Transverse colon (tissue), 4 donors: Measurements from ENCODE around the gene PPFIA4. TPM values are rescaled to one million over a fixed set of nuclear protein-coding genes. Genes with fewer than 3 reads are reported as not detected.

Experiments used
- DNase-seq: peaks from one replicate; pipeline ENCODE4 v3.0.0-alpha.2; 2019
- H3K27ac ChIP-seq, 4 donors: fragments of 200-600 bp; sonication (generic); 2 replicates each; pipeline ENCODE4 v1.5.1; 2016 to 2018; ENCODE audit warnings: inconsistent platforms in 4 of 4
- H3K27me3 ChIP-seq: fragments of 200-600 bp; sonication (generic); 2 replicates; pipeline ENCODE4 v1.5.1; 2017; ENCODE audit warnings: inconsistent platforms
- H3K36me3 ChIP-seq, 4 donors: fragments of 200-600 bp; sonication (generic); 2 replicates each; pipeline ENCODE4 v1.5.1; 2017 to 2019; ENCODE audit warnings: inconsistent platforms in 4 of 4
- H3K4me1 ChIP-seq, 4 donors: fragments of 200-600 bp; sonication (generic); 2 replicates each; pipeline ENCODE4 v1.5.1; 2017 to 2020; ENCODE audit warnings: inconsistent platforms in 4 of 4
- H3K4me3 ChIP-seq, 4 donors: fragments of 200-600 bp; sonication (generic); 1 replicate in 1 of 4; 2 replicates in 3 of 4; pipeline versions ENCODE4 v1.5.1 to v1.6.1; 2017 to 2019; ENCODE audit warnings: inconsistent platforms in 4 of 4
- H3K9me3 ChIP-seq, 2 donors: fragments of 200-600 bp; sonication (generic); 2 replicates each; pipeline ENCODE4 v1.5.1; 2017 to 2019; ENCODE audit warnings: inconsistent platforms in 2 of 2
- EP300 ChIP-seq: sonication (generic); formaldehyde crosslinking; IDR thresholded peaks from one replicate; pipeline ENCODE4 v1.6.1; 2017; ENCODE audit warnings: antibody characterized with exemption, low read depth
- POLR2A ChIP-seq: fragments of 450-650 bp; IDR thresholded peaks from one replicate; pipeline ENCODE4 v1.6.1; 2016; ENCODE audit warnings: antibody characterized with exemption, mild to moderate bottlenecking, moderate library complexity
- POLR2AphosphoS5 ChIP-seq, 3 donors: sonication (generic); formaldehyde crosslinking; IDR thresholded peaks; one replicate each; pipeline ENCODE4 v1.6.1; 2016; ENCODE audit warnings: antibody characterized with exemption in 3 of 3
- WGBS, 2 donors: methylation state at CpG; one replicate each; pipeline ENCODE4 v1.1.5; 2018; ENCODE audit warnings: low coverage in 1 of 2; 5-methylcytosine and 5-hydroxymethylcytosine counted together
- in situ Hi-C, 4 donors: fragments of 200-750 bp; cut with MboI; loops; one replicate each; pipeline versions ENCODE4 v1.15.0 to v1.15.1; 2017; ENCODE audit warnings: low sequenced_read_pairs in 3 of 4, low pct_ligation_motif_present in 1 of 4, low pct_unique_long_range_greater_than_20kb in 1 of 4
- intact Hi-C: fragments of 100-400 bp; cut with DNase I; formaldehyde crosslinking; loops from one replicate; pipeline ENCODE4 v1.15.1; 2023; ENCODE audit warnings: low total_unique reads
- total RNA-seq, 4 donors: library from RNA; depleted of rRNA; stranded (reverse); fragments of >200 nt; gene quantifications; one replicate each; pipeline ENCODE4 v1.1.0, GENCODE V29; 2016
- TF ChIP-seq, protein P1 (sequence below), 5 experiments: fragments of 200-600 bp in 3 of 5; fragments of 450-650 bp in 2 of 5; sonication (generic) in 3 of 5; IDR thresholded peaks; 1 replicate in 2 of 5; 2 replicates in 3 of 5; pipeline ENCODE4 v1.5.1; 2016 to 2017; ENCODE audit warnings: antibody characterized with exemption in 5 of 5, inconsistent platforms in 3 of 5, mild to moderate bottlenecking in 2 of 5, moderate library complexity in 1 of 5

The PPFIA4 gene
- total RNA-seq, 4 donors from 2014 or later: 0.41 to 1.1 (median 0.48) TPM; not detected in 1

DNA sequence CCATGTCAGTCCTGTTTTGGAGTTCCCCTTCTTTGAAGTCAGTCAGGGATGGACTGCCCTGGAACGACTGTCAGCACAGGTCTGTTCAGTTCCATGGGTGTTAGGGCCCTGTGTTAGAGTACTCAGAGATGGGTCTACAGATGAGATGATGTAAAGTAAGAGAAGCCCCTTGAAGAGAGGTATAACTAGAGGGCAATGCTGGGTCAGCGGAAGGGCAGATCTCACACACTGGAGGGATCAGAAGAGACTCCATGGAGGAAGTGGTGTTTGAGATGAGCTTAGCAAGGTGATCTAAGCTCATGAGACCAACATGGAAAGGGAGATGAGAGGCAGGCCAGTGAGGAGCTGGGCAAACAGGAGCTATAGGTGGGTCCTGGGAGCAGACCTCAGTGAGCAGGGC is 7.6 kb downstream of the PPFIA4 start:
- 86 to 100% methylated on average over 1 to 2 of the region's 2 CpGs for WGBS, 2 donors
- H3K9me3 ChIP-seq: no peaks in the 10 kb centered on the region
- no peak overlapping the region for H3K27ac ChIP-seq
- no peak for DNase-seq
- H3K4me1 ChIP-seq: peaks cover 0 to 6% (median 3%) of the 10 kb centered on the region in 4 donors
- intact Hi-C loops (no loop called here), in situ Hi-C loops (loop anchor here in 3 of 4 donors (10.0 kb wide), 2 partner anchors 181 to 191 kb away; partner anchors contain the start of gene CHIT1 (in 1 of the 3))
- H3K36me3 ChIP-seq: no peaks in the 10 kb centered on the region
- H3K27me3 ChIP-seq: no peaks in the 10 kb centered on the region
- no peak overlapping the region for H3K4me3 ChIP-seq
- no peak for TF ChIP-seq POLR2AphosphoS5 (IDR thresholded peaks at IDR 0.05)
- no peak for TF ChIP-seq EP300
- TF ChIP-seq, protein P1, sequence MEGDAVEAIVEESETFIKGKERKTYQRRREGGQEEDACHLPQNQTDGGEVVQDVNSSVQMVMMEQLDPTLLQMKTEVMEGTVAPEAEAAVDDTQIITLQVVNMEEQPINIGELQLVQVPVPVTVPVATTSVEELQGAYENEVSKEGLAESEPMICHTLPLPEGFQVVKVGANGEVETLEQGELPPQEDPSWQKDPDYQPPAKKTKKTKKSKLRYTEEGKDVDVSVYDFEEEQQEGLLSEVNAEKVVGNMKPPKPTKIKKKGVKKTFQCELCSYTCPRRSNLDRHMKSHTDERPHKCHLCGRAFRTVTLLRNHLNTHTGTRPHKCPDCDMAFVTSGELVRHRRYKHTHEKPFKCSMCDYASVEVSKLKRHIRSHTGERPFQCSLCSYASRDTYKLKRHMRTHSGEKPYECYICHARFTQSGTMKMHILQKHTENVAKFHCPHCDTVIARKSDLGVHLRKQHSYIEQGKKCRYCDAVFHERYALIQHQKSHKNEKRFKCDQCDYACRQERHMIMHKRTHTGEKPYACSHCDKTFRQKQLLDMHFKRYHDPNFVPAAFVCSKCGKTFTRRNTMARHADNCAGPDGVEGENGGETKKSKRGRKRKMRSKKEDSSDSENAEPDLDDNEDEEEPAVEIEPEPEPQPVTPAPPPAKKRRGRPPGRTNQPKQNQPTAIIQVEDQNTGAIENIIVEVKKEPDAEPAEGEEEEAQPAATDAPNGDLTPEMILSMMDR (IDR thresholded peaks at IDR 0.05): no peak
- TF ChIP-seq POLR2A: no peak

DNA sequence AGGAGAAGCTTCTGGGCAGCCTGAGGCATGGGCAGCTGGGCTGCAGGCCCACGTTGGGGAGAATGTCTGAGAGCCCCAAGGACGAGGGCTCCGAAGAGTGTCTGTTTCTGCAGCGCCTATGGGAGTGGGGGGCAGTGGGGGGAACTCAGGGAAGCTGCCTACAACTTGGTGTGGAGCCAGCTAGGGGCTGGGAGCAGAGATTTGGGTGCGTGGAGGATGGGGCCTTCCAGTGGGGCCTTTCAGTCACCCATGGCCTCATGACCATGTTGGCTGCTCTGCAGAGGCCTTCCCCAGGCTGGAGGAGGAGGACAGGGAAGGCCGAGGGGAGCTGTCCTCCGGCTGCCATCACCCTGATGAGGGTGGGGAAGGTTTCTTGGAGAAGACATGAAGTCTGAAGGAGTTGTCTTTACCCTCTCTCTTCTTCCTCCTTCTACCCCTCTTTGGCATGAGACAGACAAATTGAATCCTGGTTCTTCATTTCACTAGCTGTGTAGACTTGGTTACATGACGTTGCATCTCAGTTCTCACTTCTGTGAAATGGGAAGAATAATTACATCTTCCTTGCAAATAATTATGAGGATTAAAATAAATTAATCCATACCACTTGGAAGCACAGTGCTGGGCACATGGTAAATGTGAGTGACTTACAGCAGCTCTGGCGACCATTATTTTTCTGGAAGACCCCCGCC is 8.3 kb downstream of the PPFIA4 start:
- intact Hi-C loops (no loop called here), in situ Hi-C loops (loop anchor here in 3 of 4 donors (10.0 kb wide), 2 partner anchors 180 to 190 kb away; partner anchors contain the start of gene CHIT1 (in 1 of the 3))
- H3K36me3 ChIP-seq: no peaks in the 10 kb centered on the region
- H3K4me1 ChIP-seq: peaks cover 0 to 9% (median 1%) of the 10 kb centered on the region in 4 donors
- DNase-seq: no peak
- H3K9me3 ChIP-seq: no peaks in the 10 kb centered on the region
- no peaks in the 10 kb centered on the region for H3K27me3 ChIP-seq
- TF ChIP-seq, protein P1 (IDR thresholded peaks at IDR 0.05): no peak
- TF ChIP-seq POLR2A: no peak
- no peak for TF ChIP-seq EP300
- no peak overlapping the region for H3K27ac ChIP-seq
- no peak overlapping the region for H3K4me3 ChIP-seq
- 61 to 91% methylated on average over 4 to 10 of the region's 10 CpGs for WGBS, 2 donors

DNA sequence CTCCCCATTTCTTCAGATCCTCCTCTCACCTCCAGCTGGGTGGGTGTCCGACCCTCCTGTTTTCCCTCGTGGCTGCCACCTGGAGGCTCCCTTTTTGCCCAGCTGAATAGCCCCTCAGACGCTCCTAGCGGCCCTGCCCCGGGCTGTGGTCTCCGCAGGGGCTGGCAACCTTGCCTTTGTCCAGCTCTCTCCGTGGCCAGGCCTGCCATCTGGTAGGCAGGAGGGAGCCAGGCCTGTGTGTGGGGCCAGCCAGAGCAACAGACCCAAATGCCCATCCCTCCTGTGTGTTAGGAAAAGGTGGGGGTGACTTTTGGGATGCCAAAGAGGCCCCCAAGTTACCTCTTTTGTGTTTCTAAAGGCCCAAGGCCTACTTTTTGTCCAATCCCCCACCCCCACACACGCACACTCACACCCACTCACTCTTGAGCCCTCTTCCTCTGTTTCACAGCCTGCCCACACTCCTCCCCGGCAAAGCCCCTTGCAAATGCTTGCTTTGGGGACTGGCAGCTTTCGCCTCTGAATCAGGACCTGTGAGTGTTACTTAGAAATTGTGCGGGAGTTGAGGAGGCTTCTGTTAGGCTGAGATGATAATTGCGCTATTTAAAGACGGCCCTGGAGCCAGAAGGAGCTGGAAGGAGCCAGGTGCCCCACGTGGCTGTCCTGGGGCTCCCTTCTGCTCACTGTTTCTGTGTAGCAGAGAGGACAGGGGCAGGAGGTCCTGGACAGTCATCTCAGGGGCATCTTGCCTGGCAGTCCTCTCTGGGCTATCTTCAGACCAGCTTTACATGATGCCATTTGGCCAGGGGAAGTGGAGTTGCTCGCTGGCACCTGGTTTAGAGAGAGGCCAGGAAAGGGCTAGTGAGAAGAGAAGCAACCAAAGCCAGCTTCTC is 9.1 kb downstream of the PPFIA4 start:
- Histone ChIP-seq H3K4me3 (no peak overlapping the region), H3K27me3 (no peaks in the 10 kb centered on the region), H3K27ac (no peak overlapping the region), H3K9me3 (no peaks in the 10 kb centered on the region), H3K36me3 (no peaks in the 10 kb centered on the region), H3K4me1 (peaks cover 0 to 9% (median 1%) of the 10 kb centered on the region in 4 donors)
- WGBS, 2 donors: 80 to 85% methylated on average over 4 to 15 of the region's 15 CpGs
- TF ChIP-seq POLR2AphosphoS5 (IDR thresholded peaks at IDR 0.05): no peak
- in situ Hi-C loops (loop anchor here in 3 of 4 donors (10.0 kb wide), 2 partner anchors 179 to 189 kb away; partner anchors contain the start of gene CHIT1 (in 1 of the 3)), intact Hi-C loops (no loop called here)
- DNase-seq: no peak

DNA sequence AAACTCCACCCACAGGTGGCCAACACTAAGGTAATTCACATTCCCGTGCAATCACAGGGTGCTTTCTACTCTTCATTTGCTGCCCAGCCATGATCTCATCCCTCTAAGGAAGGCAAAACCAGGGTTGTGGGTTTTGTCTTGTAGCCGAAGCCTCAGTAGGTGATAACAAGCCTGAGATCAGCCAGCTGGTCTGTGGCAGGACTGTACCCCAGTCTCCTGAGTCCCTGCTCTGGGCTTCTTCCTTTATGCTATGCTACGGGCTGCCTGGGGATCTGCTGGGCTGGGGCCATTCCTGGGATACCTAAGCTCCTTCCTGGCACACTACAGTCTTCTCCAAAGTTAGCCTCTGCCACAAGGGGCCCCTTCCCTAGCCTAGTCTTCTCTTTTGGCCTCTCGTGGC is 9.8 kb downstream of the PPFIA4 start:
- WGBS, 2 donors: 68% methylated on average over 4 of the region's 4 CpGs; no CpG with 5 or more reads in 1 of the 2 donors
- Histone ChIP-seq H3K27ac (no peak overlapping the region), H3K4me3 (no peak overlapping the region), H3K4me1 (peaks cover 0 to 9% (median 1%) of the 10 kb centered on the region in 4 donors), H3K27me3 (no peaks in the 10 kb centered on the region), H3K36me3 (no peaks in the 10 kb centered on the region), H3K9me3 (no peaks in the 10 kb centered on the region)
- DNase-seq: no peak
- in situ Hi-C loops: loop anchor here in 3 of 4 donors (10.0 kb wide), 2 partner anchors 179 to 189 kb away; partner anchors contain the start of gene CHIT1 (in 1 of the 3)
- TF ChIP-seq EP300 (no peak), POLR2AphosphoS5 (IDR thresholded peaks at IDR 0.05) (no peak), POLR2A (no peak)
- TF ChIP-seq, protein P1 (IDR thresholded peaks at IDR 0.05): no peak
- intact Hi-C loops: no loop called here
